Heart left ventricle (tissue), 16 donors: ENCODE results near the gene CDH18. TPM values are rescaled to one million over a fixed set of nuclear protein-coding genes. Genes with fewer than 3 reads are reported as not detected.

Source experiments
- ATAC-seq, 4 donors: fragments of 200-7000 bp; cut with Tn5 transposase; one replicate each; pipeline ENCODE4 v1.9.1; 2020 to 2022; ENCODE audit warnings: moderate library complexity in 4 of 4, mild to moderate bottlenecking in 3 of 4, moderate number of reproducible peaks in 1 of 4
- DNase-seq, 5 donors: peaks; one replicate each; pipeline ENCODE4 v3.0.0-alpha.2; 2020
- H3K27ac ChIP-seq, 12 donors: fragments of 200-600 bp; sonication (generic) in 4 of 12; one replicate each; pipeline versions ENCODE4 v1.5.0 to v1.8.0; 2016 to 2022; ENCODE audit warnings: mild to moderate bottlenecking in 2 of 12
- H3K27me3 ChIP-seq, 9 donors: fragments of 200-600 bp; sonication (generic) in 2 of 9; one replicate each; pipeline versions ENCODE4 v1.5.1 to v1.8.0; 2016 to 2022; ENCODE audit warnings: mild to moderate bottlenecking in 3 of 9
- H3K36me3 ChIP-seq, 9 donors: fragments of 200-600 bp; sonication (generic) in 2 of 9; one replicate each; pipeline versions ENCODE4 v1.5.0 to v1.8.0; 2018 to 2022; ENCODE audit warnings: mild to moderate bottlenecking in 2 of 9
- H3K4me1 ChIP-seq, 12 donors: fragments of 200-600 bp; sonication (generic) in 4 of 12; one replicate each; pipeline versions ENCODE4 v1.5.0 to v1.8.0; 2016 to 2022; ENCODE audit warnings: mild to moderate bottlenecking in 3 of 12
- H3K4me3 ChIP-seq, 12 donors: fragments of 200-600 bp; sonication (generic) in 4 of 12; one replicate each; pipeline versions ENCODE4 v1.5.0 to v1.8.0; 2017 to 2022; ENCODE audit warnings: mild to moderate bottlenecking in 9 of 12, moderate library complexity in 4 of 12
- H3K9me3 ChIP-seq, 12 donors: fragments of 200-600 bp; sonication (generic) in 4 of 12; one replicate each; pipeline versions ENCODE4 v1.5.0 to v1.8.0; 2016 to 2022; ENCODE audit warnings: mild to moderate bottlenecking in 1 of 12
- CTCF ChIP-seq, 12 donors: fragments of 200-600 bp; sonication (generic) in 4 of 12; IDR thresholded peaks; one replicate each; pipeline versions ENCODE4 v1.5.0 to v1.8.0; 2018 to 2022; ENCODE audit warnings: antibody characterized with exemption in 12 of 12, mild to moderate bottlenecking in 5 of 12
- POLR2A ChIP-seq, 2 donors: fragments of 450-650 bp; IDR thresholded peaks; one replicate each; pipeline ENCODE4 v1.6.1; 2017; ENCODE audit warnings: antibody characterized with exemption in 2 of 2, mild to moderate bottlenecking in 2 of 2, moderate library complexity in 2 of 2
- WGBS, 4 donors: extraction: QIAGEN DNeasy Blood & Tissue Kit in 2 of 4; methylation state at CpG; one replicate each; pipeline versions ENCODE4 v1.1.5 to v1.1.7; 2013 to 2018; 5-methylcytosine and 5-hydroxymethylcytosine counted together
- intact Hi-C, 10 donors: fragments of 100-400 bp; cut with DNase I; formaldehyde crosslinking; loops; one replicate each; pipeline versions ENCODE4 v1.11.1 to v1.14.2; 2022
- polyA plus RNA-seq, 2 donors: library from polyadenylated mRNA; stranded (reverse); fragments of 200-250 nt; gene quantifications; one replicate each; pipeline ENCODE4 v1.2.3, GENCODE V29; 2013
- total RNA-seq, 9 donors: library from RNA; depleted of rRNA in 2 of 9; stranded (reverse); fragments of >200 nt in 2 of 9; fragmentation: NEBNext Ultra II Directional in 3 of 9; extraction: Animal tissue kit (Norgen Biotek cat#: 25700) in 3 of 9; gene quantifications; one replicate each; pipeline versions ENCODE4 v1.1.0 to v1.2.4, GENCODE V29; 2016 to 2023
- donor health status: ischemic (EF 13 %, LVEDD 7.1; RV severe dilation, severe dysfunction).
- donor health status: healthy with polysubstance abuse.
- donor health status: DM: no; HTN: yes; CAD: no.
- donor health status: DM: no; HTN: no; CAD: no.
- donor health status: ischemic (EF 25% LVEDD 6.9; RV normal size, moderate dysfunction).
- donor health status: ischemic (EF 25% LVEDD 5.7; RV mildly dilated, moderate dysfunction).
- donor health status: healthy.
- donor health status: DM: yes; HTN: yes; CAD: no.
- donor health status: ischemic (EF 35%, LVEDD 5.7; RV mildly dilated, moderate dysfunction).
- donor health status: nonischemic (EF 11% LVEDD 7.7; RV severe dilation, severe dysfunction).
- donor health status: DM: yes; HTN: yes; CAD: no.
- donor health status: PGD.
- donor health status: ischemic (EF 29% LVEDD 5.4; RV normal size, mild dysfunction).
- donor health status: nonischemic (EF 23%, LVEDD 6.1; RV moderate dilation, normal function).

The CDH18 gene
- total and polyA plus RNA-seq, 11 donors: 0.75 TPM; not detected in 10

- no peaks in the 10 kb centered on the region for H3K4me1 ChIP-seq
- H3K4me3 ChIP-seq: no peak overlapping the region
- TF ChIP-seq POLR2A (IDR thresholded peaks at IDR 0.05) (no peak), CTCF (IDR thresholded peaks at IDR 0.05) (no peak)
- intact Hi-C loops: no loop called here
- 53 to 58% (median 58%) methylated on average over 1 of the region's 1 CpG for WGBS, 4 donors
- no peak overlapping the region for H3K27ac ChIP-seq
- H3K36me3 ChIP-seq: no peaks in the 10 kb centered on the region
- DNase-seq: no peak
- no peak for ATAC-seq
- no peaks in the 10 kb centered on the region for H3K27me3 ChIP-seq
- H3K9me3 ChIP-seq: no peaks in the 10 kb centered on the region
Measured at GRCh38 chr5:19492861-19493260, 495.1 kb downstream of the CDH18 start.

- DNase-seq (no peak), ATAC-seq (no peak)
- Histone ChIP-seq H3K9me3 (no peaks in the 10 kb centered on the region), H3K27ac (no peak overlapping the region), H3K36me3 (no peaks in the 10 kb centered on the region), H3K4me1 (no peaks in the 10 kb centered on the region), H3K27me3 (no peaks in the 10 kb centered on the region), H3K4me3 (no peak overlapping the region)
- WGBS, 4 donors: 65 to 75% (median 67%) methylated on average over 3 of the region's 3 CpGs
- intact Hi-C loops: no loop called here
- TF ChIP-seq CTCF (IDR thresholded peaks at IDR 0.05) (no peak), POLR2A (IDR thresholded peaks at IDR 0.05) (no peak)
Measured at GRCh38 chr5:19488786-19489185, 499.2 kb downstream of the CDH18 start.

- no peaks in the 10 kb centered on the region for H3K36me3 ChIP-seq
- peaks cover 0 to 5% (median 0%) of the 10 kb centered on the region in 12 donors for H3K9me3 ChIP-seq
- no peaks in the 10 kb centered on the region for H3K4me1 ChIP-seq
- ATAC-seq (no peak), DNase-seq (no peak)
- TF ChIP-seq POLR2A (IDR thresholded peaks at IDR 0.05) (no peak), CTCF (IDR thresholded peaks at IDR 0.05) (no peak)
- H3K27me3 ChIP-seq: no peaks in the 10 kb centered on the region
- no peak overlapping the region for H3K27ac ChIP-seq
- H3K4me3 ChIP-seq: no peak overlapping the region
- intact Hi-C loops: no loop called here
Measured at GRCh38 chr5:19487480-19487879, 500.5 kb downstream of the CDH18 start.

- H3K4me1 ChIP-seq: no peaks in the 10 kb centered on the region
- ATAC-seq (no peak), DNase-seq (no peak)
- TF ChIP-seq CTCF (IDR thresholded peaks at IDR 0.05): no peak
- no peak for TF ChIP-seq POLR2A (IDR thresholded peaks at IDR 0.05)
- no peaks in the 10 kb centered on the region for H3K36me3 ChIP-seq
- intact Hi-C loops: no loop called here
- WGBS, 4 donors: 79 to 85% (median 82%) methylated on average over 5 of the region's 5 CpGs
- H3K27ac ChIP-seq: no peak overlapping the region
- no peak overlapping the region for H3K4me3 ChIP-seq
- H3K9me3 ChIP-seq: peaks cover 0 to 13% (median 0%) of the 10 kb centered on the region in 12 donors
- no peaks in the 10 kb centered on the region for H3K27me3 ChIP-seq
Measured at GRCh38 chr5:19479562-19479961, 508.4 kb downstream of the CDH18 start.
